ENCODE results near the gene SMARCA4. TPM values are rescaled to one million over a fixed set of nuclear protein-coding genes. Genes with fewer than 3 reads are reported as not detected.

SMARCA4 gene
- total RNA-seq, 1 experiment from 2014 or later, result 94.6 TPM

GRCh38 chr19:11010041-11010440, 49.2 kb downstream of the SMARCA4 start:
- no peak for DNase-seq (ENCODE audit: low read depth)

- DNase-seq (ENCODE audit: low read depth), result no peak
Observed at GRCh38 chr19:11012507-11012906, 51.7 kb downstream of the SMARCA4 start.

DNA sequence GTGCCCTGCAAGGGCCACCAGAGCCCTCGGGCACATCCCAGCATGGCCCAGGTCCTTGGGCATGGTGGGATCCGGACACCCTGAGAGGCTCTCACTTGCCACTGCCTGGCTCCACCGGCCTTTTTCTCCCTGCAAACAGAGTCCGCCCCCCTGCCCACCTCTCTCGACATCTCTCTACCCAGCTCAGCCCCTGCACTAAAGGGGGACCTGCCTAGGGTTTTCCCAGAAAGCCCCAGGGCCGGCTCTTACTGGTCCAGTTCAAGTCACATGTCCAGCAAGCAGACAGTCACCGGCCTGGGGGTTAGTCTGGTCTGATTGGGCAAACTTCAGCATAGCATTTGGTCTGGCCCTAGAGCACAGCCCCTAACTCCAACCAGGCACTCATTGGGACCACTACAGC, 52.9 kb downstream of the SMARCA4 start:
- DNase-seq (ENCODE audit: low read depth), result no peak

DNA sequence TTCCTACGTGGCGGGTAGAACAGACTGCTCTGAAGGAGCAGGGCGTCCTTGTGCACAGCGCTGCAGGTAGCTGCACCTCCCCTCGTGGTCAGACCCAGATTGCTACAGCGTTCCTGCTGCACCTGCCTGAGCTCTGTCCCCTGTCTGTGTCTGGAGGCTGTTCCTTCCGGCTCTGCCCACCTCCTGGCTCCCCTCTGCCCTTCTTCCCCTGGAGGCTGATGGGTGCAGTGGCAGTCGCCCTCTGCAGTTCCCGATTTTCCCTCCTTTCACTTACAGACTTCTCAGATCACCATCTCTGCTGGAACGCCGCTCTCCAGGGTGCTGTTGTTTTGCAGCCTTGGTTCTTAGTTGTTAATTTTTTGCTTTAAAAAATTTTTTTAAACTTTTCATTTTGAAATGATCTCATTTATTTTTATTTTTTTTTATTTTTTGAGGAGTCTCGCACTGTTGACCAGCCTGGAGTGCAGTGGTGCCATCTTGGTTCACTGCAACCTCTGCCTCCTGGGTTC, 53.6 kb downstream of the SMARCA4 start:
- no peak for DNase-seq (ENCODE audit: low read depth)

- no peak for DNase-seq (ENCODE audit: low read depth)
Observed at GRCh38 chr19:11016631-11017030, 55.8 kb downstream of the SMARCA4 start.

DNA sequence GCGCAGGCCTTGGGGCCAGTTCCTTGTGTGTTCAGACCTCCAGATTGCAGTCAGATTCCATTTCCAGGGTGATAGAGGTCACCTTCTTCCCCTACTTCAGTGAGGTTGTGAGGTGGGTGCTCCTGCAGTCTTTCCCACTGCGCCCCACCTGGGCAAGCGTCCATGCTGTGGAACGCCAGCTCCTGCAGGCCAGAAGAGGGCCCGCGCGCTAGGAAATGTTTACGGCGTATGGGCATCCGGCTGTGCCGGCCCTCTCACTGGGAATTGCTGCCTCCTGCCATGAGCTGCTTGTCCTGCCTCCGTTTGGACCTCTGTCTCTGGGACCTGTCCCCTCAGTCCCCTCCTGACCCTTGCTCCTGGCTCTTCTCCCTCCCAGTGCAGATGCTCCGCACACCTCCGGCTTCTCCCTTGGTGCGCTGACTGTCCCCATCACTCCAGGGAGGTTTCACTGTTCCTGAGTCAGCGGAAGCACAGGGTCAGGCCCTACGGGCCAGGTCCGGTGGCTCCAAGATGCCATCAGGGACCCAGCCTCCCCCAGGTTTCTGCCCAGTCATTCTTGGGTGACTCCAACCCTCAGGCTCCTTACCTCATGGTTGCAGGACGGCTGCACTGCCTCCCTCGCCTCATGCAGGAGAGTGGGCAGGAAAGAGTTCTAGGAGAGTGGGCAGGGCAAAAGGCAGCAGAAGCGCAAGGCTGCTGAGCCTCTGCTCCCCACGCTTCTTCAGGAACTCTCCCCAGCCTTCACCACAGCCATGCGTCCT, 56.6 kb downstream of the SMARCA4 start:
- DNase-seq (ENCODE audit: low read depth), result no peak

GRCh38 chr19:11018179-11018578, 57.3 kb downstream of the SMARCA4 start:
- DNase-seq (ENCODE audit: low read depth), result no peak

GRCh38 chr19:11018763-11019162, 57.9 kb downstream of the SMARCA4 start:
- no peak for DNase-seq (ENCODE audit: low read depth)

DNA sequence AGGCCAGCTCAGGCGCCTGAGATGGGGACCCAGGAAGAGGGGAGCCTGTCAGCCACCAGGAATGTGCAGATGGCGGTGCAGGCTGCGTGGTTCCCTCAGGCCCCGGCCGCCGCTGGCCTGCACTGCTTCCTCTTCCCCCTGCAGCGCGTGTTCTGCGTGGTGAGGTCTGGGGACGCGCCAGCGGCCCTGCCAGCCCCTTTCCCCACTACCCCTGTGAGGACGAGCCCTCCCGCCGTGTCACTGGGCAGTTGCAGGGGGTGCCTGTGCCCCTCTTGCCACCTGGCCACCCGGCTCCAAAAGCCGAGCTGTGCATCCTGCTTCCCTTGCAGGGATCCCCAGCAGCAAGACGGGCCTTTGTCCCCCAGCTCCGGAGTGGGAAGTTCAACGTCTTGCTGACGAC, 58.4 kb downstream of the SMARCA4 start:
- DNase-seq (ENCODE audit: low read depth), result no peak

DNA sequence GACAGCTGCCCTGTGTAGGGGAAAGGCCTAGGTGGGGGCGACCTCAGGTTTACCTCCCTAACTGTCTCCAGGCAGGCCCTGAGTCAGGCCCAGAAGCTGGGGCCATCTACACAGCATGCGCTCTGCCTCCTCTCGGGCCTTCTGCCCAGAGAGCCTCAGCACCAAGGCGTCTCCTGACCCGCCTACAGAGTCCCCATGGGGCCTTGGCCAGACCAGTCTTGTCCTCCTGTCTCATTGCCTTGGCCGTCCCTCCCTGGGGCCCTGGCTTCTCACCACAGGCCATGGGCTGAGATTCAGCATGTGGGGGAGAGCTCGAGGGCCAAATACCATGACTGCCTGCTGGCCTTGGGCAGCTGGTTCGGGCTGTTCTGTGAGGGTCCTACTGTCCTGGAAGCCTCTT, 59.0 kb downstream of the SMARCA4 start:
- DNase-seq (ENCODE audit: low read depth), result no peak

DNA sequence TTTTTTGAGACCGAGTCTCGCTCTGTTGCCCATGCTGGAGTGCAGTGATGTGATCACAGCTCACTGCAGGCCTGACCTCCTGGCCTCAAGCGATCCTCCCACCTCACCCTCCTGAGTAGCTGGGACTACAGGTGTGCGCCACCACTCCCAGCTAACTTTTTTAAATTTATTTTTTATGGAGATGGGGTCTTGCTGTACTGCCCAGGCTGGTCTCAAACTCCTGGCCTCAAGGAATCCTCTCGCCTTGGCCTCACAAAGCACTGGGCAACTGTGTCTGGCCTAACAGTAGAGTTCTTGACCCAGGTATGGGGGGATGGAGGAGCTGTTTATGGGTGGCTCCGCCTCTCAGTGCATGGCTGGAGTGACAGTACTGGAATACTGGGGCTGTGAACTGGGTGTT, 59.6 kb downstream of the SMARCA4 start:
- DNase-seq (ENCODE audit: low read depth), result no peak

DNA sequence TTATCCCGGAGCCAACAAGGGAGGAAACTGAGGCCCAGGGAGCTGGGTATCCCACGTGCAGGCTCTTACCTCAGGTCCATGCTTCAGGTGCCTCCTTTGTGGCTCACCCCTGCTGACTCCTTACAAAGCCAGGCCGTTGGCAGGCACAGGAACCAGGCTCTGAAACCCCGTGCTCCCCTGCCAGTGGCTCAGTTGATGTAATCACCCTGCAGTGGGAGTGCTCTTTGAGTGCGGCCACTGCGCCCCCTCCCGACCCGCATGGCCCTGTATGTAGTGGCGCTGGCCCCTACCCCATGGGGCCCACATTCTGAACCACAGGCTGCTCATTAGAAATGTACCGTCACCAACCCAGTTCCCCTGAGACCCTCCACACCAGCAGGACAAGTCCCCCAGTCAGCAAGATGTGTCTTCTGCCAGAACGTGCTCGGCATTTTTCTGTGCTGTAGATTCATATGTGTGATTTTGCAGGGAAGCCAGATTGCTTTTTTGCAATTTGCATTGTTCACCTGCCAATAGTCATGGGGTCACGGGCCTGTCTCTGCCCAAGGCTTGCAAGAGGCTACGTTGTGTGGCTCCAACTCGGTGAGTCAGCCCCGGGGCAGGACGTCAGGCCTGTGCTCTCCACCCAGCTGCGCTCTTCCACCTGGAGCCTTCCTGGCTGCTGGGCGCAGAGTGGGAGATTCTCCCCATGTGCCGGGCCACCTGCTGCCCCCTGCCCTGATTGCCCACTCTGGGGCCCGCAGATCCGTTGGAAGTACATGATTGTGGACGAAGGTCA, 60.3 kb downstream of the SMARCA4 start:
- DNase-seq (ENCODE audit: low read depth), result no peak

DNA sequence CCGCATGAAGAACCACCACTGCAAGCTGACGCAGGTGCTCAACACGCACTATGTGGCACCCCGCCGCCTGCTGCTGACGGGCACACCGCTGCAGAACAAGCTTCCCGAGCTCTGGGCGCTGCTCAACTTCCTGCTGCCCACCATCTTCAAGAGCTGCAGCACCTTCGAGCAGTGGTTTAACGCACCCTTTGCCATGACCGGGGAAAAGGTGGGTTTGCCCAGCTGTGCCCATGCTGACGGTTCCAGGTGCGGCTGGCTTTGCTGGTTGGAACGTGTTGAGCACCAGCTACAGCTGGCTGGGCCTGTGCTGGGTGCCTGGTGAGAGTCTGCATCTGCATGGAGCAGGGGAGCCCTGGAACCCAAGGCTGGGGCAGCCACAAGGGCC, 60.9 kb downstream of the SMARCA4 start:
- DNase-seq (ENCODE audit: low read depth), result no peak

DNA sequence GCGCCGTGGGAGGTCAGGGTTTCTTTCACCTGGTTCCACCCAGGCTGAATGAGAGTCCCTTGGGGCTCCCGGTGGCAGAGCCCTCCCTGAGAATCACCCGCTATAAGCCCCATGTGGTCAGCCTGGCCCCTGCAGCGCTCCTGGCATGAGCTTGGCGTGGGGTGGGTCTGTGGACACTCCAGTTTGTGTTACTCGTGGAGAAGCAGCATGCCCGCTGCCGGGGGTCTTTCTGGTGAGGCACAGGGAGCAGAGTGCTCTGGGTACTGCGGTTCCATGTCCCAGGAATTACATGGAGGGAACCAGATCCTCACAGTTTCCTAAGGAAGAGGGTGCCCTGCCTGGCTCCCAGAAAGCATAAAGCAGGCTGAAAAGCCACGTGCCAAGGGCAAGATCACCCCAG, 62.2 kb downstream of the SMARCA4 start:
- no peak for DNase-seq (ENCODE audit: low read depth)

DNA sequence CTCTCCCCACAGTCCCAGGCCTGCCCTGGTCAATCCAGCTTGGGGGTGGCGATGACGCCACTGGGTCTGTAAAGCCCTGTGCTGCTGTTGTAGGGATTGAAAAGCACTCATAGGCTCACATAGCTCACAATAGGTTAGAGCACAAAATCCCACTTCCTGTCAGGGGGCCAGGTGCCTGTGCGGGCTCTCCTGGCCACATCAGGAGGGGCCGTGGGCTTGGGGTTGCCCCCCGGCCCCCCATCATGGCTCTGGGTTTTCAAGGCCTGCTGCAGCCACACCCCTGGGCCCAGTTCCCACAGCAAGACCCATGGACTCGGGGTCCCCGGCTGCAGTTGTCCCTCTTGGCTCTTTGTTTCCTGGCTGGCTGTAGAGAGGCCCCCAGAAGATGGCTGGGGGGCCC, 62.9 kb downstream of the SMARCA4 start:
- no peak for DNase-seq (ENCODE audit: low read depth)

DNA sequence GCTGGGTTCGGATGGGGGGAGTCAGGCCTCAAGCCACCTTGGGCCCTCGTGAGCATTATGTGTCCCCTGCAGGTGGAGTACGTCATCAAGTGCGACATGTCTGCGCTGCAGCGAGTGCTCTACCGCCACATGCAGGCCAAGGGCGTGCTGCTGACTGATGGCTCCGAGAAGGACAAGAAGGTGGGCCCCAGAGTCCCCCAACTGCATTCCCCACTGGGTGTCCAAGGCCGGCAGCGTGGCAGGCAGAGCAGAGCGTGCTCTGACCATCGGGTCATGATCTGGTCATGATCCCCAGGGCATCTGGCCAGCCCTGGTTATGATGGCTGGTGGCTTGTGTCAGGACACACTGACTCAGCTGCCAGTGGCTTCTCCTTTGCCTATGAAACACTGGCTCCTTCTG, 63.4 kb downstream of the SMARCA4 start:
- DNase-seq (ENCODE audit: low read depth), result peak; percentile 7

- no peak for DNase-seq (ENCODE audit: low read depth)
Observed at GRCh38 chr19:11025006-11025405, 64.2 kb downstream of the SMARCA4 start.

DNA sequence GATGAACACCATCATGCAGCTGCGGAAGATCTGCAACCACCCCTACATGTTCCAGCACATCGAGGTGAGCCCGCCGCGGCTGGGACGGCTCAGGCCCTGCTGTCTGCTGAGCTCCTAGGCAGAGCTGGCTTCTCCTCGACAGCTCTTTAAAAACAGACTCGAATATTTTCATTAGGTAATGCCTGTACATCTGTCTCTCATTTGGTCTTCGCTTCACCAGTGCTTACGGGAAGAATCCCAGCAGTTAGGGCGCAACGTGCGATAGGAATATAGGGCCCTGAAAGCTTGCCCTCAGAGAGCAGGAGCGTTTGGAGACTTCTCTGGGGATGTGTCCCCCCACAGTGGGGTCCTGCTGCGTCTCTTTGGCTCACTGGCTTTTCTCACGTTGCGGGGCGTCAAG, 64.6 kb downstream of the SMARCA4 start:
- DNase-seq (ENCODE audit: low read depth), result no peak

DNA sequence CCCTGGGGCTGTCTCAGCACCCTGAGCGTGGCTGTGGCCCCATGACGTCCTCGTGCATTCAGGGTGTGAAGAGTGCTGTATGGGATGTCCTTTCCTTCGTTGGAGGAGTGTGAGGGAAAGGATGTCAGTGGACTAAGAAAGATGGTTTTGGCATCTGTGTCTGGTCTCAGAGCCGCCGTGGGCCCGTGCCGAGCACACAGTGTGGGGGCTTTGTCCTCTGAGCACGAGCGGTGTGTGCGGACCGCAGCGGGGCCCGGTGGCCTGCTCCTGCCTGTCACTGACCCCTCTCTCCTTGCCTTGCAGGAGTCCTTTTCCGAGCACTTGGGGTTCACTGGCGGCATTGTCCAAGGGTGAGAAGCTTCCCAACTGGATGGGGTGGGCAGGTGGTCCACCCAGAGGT, 65.2 kb downstream of the SMARCA4 start:
- DNase-seq (ENCODE audit: low read depth), result no peak

DNA sequence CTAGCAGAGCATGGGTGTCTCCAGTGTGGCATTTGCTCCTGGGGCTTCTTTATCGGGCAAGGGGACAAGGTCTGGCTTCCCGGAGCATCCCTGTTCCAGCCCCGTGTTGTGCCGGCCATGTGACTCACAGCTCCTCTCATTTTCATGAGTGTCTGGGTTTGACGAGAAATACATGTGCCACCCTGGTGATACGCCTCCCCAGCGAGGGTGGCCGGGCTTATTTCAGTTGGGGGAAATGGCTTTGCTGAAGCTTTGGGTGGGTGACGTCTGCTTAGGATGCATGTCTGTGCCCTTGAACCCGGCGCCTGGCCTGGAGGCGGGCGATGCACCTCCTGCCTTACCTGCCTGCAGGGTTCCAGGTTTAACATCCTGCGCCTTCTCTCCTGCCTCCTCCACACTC, 66.6 kb downstream of the SMARCA4 start:
- DNase-seq (ENCODE audit: low read depth), result no peak

GRCh38 chr19:11028146-11028545, 67.3 kb downstream of the SMARCA4 start:
- no peak for DNase-seq (ENCODE audit: low read depth)

DNA sequence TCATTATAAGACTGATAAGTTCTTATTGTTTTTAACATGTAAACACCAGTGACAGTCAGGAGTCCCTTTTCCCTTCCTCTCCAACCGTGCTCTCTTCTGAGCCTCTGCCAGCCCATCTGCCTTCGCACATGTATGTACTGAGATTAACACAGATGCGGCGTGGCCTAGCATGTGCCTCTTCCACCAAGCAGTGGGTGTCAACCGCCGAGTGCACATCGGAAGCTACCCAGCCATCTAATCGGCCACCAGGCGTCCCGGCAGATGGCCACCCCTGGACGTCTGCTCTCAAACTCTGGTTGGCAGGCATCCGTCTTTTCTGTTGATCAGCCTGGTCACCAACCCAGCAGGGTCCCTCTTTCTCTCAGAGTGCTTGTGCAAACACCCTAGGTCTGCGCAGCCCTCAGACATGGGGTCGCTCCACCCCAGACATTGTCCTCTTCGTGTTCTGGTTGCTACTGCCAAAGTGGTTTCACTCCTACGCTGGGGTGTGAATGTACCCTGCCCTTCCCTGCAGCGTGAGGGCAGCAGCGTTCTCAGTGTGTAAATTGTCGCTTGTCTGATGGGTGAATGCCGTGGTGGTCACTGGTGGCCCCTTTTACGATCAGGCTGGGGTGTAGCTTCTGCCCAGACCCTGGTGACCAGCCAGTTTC, 70.7 kb downstream of the SMARCA4 start:
- DNase-seq (ENCODE audit: low read depth), result no peak

DNA sequence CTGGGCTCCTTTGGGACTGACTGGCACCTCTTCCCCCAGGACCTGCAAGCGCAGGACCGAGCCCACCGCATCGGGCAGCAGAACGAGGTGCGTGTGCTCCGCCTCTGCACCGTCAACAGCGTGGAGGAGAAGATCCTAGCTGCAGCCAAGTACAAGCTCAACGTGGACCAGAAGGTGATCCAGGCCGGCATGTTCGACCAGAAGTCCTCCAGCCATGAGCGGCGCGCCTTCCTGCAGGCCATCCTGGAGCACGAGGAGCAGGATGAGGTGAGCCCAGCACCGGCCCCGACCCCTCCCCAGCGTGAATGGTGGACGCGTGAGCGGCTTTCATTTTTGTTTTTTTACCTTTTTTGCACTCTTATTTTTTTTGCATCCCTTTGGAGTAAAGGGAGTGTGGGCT, 72.4 kb downstream of the SMARCA4 start:
- DNase-seq (ENCODE audit: low read depth), result no peak
